NCI-H524 treated with DMSO at 0.1 percent for 48 hours (cell line): ENCODE results near the gene CD200R1L.
A peak's percentile ranks its signal among the peaks of the same experiment; 100 is the strongest.

Experiments
- DNase-seq: peaks from one replicate; lab custom pipeline; 2025; lab: John Stamatoyannopoulos, UW

Gene CD200R1L

DNA sequence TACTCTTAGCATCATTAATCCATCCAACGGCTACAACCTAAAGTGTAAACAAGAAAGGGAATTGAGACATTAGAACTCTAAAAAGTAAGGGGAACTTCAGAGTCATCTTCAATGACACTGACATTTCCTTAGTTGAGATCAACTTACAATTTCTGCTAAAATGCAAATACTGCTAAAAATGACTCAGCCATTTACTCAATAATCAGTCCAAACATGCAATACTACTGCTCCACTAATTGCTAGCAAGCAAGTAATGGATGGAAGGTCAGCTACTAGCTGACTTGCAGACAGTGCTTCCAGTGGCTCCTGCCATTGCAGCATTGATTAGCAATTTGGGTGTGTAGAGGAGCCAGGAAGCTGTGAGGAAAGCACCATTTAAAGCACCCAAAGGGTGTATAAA lies 28.4 kb downstream of the CD200R1L start:
- DNase-seq, result no peak

DNA sequence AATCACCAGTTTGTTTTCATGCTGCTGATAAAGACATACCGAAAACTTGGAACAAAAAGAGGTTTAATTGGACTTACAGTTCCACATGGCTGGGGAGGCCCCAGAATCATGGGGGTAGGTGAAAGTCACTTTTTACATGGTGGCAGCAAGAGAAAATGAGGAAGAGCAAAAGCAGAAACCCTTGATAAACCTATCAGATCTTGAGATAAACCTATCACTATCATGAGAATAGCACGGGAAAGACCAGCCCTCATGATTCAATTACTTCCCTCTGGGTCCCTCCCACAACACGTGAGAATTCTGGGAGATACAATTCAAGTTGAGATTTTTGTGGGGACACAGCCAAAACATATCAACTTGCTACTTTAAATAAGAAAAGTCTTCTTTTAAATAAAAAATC lies 28.9 kb downstream of the CD200R1L start:
- DNase-seq, result no peak

GRCh38 chr3:112817271-112817670 lies 29.4 kb downstream of the CD200R1L start:
- DNase-seq, result no peak

- no peak for DNase-seq
Observed at GRCh38 chr3:112815981-112816380, 30.7 kb downstream of the CD200R1L start.

DNA sequence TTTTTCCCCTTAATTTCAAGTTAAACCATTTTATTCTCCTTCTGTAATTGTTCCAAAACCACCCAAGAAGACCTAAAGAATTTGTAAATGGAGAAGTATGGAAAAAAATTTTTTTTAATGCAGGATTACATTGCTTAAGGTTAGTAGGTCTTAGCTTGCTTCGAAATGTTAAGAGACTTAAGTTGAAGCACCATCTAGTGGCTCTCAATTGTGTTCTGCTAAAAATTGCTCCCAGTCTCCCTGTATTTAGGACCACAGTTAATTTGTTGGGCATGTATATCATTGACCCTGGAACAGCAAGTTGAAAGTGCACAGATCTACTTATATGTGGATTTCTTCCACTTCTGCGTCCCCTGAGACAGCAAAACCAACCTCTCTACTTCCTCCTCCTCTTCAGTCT lies 32.4 kb downstream of the CD200R1L start:
- peak; percentile 11 for DNase-seq

- DNase-seq, result peak; percentile 69
Observed at GRCh38 chr3:112813723-112814171, 32.9 kb downstream of the CD200R1L start.

DNA sequence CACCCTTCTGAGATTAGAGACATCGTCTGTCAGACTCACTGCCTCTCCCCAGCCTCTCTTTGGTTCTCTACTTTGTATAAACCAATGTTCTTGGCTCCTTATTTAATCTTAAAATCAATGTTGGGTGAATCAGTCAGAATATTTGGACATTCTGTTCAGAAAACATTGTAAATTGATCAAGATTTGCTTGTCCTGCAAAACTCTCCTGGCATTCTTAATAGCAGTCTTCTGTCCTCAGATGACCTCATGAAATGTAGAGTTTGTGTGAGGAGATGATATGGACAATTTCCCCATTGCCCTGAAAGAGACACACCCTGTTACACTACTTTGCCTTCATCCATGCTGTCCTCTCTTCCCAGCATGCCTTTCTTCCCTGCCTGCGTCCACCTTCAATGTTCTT lies 33.6 kb downstream of the CD200R1L start:
- no peak for DNase-seq

GRCh38 chr3:112811917-112812660 lies 34.6 kb downstream of the CD200R1L start:
- DNase-seq, result no peak

GRCh38 chr3:112811131-112811884 lies 35.4 kb downstream of the CD200R1L start:
- DNase-seq, result no peak

- DNase-seq, result no peak
Observed at GRCh38 chr3:112810561-112810960, 36.1 kb downstream of the CD200R1L start.

DNA sequence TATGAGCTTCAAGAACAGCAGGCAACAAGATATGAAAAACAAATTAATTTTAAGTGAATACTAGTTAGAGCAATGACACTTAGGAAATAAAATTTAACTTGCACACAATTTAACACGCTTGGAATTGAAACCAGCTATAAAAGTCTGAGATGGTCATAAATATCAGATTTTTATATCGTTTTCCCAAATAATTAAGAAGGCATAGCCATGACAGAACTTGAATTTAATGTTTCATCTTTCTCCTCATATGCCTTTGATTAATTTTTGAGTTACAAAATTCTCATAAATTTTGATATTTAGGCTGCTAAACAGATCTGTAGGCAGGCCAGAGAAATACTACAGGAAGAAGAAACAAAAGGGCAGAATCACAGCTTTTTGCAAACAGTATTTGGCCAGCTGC lies 38.5 kb downstream of the CD200R1L start:
- DNase-seq, result no peak

DNA sequence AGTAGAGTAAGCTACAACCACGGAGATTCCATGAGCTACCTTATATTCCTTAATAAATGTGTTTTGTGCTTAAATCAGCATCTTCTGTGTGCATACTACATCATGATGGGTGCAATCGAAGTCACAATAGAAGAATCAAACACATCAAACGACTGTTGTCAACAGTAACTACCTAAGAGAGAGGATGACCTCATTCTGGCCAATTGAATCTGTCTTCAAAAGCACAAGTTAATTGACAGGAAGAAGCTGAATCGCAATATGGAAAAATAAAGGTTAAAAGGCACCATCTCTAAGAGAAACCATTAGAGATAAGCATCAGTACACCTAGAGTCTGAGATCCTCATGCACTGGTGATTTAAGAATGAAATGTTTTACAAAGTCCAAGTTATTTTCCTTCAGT lies 39.0 kb downstream of the CD200R1L start:
- DNase-seq, result no peak

GRCh38 chr3:112806903-112807302 lies 39.8 kb downstream of the CD200R1L start:
- DNase-seq, result no peak

DNA sequence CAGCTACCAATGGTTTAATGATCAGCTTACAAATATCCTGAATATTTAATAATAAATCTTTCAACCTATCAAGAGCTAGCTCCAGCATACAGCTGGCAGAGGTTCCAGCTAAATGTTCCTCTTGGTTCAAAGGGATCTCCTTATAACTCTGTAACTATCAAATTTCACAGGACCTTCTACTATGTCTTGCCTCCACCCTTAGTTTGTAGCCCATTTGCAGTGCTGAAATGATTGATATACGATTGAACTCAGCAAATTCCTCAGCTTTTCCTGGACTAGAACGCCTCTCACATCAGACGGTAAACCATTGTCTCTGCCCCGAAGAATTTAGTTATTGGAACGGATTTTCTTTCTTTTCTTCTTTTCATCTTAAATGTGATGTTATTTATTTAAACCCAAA lies 41.5 kb downstream of the CD200R1L start:
- no peak for DNase-seq

GRCh38 chr3:112804021-112804420 lies 42.6 kb downstream of the CD200R1L start:
- DNase-seq, result no peak

GRCh38 chr3:112803467-112803866 lies 43.2 kb downstream of the CD200R1L start:
- DNase-seq, result no peak

GRCh38 chr3:112802338-112802737 lies 44.3 kb downstream of the CD200R1L start:
- no peak for DNase-seq

DNA sequence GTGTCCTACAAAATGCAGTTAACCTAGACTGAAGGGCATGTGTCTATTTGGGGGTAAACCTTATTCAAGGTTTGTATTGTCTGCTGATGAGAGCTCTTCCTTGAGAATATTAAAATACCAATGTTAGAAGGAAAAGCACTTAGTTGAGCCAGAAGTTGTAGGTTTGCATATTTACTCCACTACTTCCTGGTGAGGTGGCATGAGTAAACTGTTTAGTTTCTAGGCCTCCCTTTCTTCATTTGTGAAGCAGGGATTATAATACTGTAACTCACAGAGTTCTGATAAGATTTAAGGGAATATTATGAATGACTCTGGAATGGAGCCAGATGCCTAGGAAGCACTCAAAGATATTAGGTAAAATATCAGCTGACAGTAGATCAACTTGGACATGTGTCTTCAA lies 46.7 kb downstream of the CD200R1L start:
- no peak for DNase-seq

DNA sequence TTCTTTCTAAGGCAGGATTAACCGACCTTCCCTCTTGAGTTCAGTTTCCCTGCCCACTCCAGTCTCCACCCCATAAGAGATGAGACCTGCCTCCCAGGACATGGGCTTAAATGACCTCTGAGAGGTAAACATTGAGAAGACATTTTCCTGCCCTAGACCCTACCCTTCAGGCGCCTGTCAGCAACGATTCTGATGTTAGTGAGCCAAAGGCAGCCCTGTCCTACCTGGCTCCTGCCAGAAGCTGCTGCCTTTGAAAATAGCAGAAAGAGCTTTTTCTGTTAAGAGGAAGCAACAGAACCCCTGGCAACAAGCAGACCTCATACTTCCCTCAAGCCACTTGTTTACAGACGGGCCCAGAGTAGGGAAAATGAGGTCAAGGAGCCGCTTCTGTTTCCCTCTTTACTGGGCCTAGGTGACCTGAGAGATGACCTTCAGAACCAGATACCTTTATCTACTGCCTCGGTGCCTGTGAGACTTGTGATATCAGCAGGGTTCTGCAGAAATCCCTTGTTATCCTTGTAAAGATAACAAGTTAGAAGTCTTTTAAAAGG lies 52.0 kb downstream of the CD200R1L start:
- DNase-seq, result no peak

GRCh38 chr3:112793326-112794081 lies 53.2 kb downstream of the CD200R1L start:
- DNase-seq, result no peak

GRCh38 chr3:112791736-112792135 lies 54.9 kb downstream of the CD200R1L start:
- no peak for DNase-seq

- DNase-seq, result no peak
Observed at GRCh38 chr3:112789787-112790186, 56.9 kb downstream of the CD200R1L start.
